Naive thymus-derived CD4-positive, alpha-beta T cell (primary cell): ENCODE measurements around the gene COL19A1. TPM values are rescaled to one million over a fixed set of nuclear protein-coding genes. Genes with fewer than 3 reads are reported as not detected.

ENCODE experiments used
- ATAC-seq: fragments of 150-1000 bp; cut with Tn5 transposase; 2 replicates; pipeline ENCODE4 v1.10.0; 2021; ENCODE audit warnings: mild to moderate bottlenecking, moderate library complexity
- CTCF ChIA-PET: fragments of 350-600 bp; sonication (Branson Sonifier 250); formaldehyde crosslinking; loops from one replicate; lab custom pipeline; 2021; ENCODE audit warnings: antibody characterized with exemption; lab: Charles Lee
- POLR2A ChIA-PET: fragments of 350-600 bp; sonication (Branson Sonifier 250); formaldehyde crosslinking; loops from one replicate; lab custom pipeline; 2021; ENCODE audit warnings: antibody characterized with exemption, inconsistent platforms; lab: Charles Lee
- DNase-seq, 9 donors: peaks; one replicate each; pipeline versions ENCODE4 v3.0.0 to v3.0.0-alpha.2; 2020 to 2022; ENCODE audit warnings: mixed read lengths in 1 of 9
- H3K27ac ChIP-seq: one replicate; pipeline ENCODE4 v1.7.0; 2013; ENCODE audit warnings: mild to moderate bottlenecking, low read depth, low read length, moderate library complexity
- H3K27me3 ChIP-seq, 2 donors: one replicate each; pipeline ENCODE4 v1.7.0; 2013; ENCODE audit warnings: low read length in 2 of 2, mild to moderate bottlenecking in 2 of 2, moderate library complexity in 2 of 2; ENCODE audit not compliant: control insufficient read depth in 2 of 2, insufficient read depth in 2 of 2
- H3K36me3 ChIP-seq, 3 experiments: 1 replicate in 2 of 3; 2 replicates in 1 of 3; pipeline ENCODE4 v1.7.0; 2013; ENCODE audit warnings: low read length in 3 of 3, mild to moderate bottlenecking in 3 of 3, moderate library complexity in 1 of 3; ENCODE audit not compliant: insufficient read depth in 3 of 3, control insufficient read depth in 2 of 3
- H3K4me1 ChIP-seq, 2 donors: one replicate each; pipeline ENCODE4 v1.7.0; 2013; ENCODE audit warnings: low read length in 2 of 2, mild to moderate bottlenecking in 2 of 2, moderate library complexity in 1 of 2; ENCODE audit not compliant: control insufficient read depth in 2 of 2, insufficient read depth in 2 of 2
- H3K4me3 ChIP-seq: 2 replicates; pipeline ENCODE4 v1.7.0; 2013; ENCODE audit warnings: mild to moderate bottlenecking, low read length
- H3K9me3 ChIP-seq, 3 experiments: 1 replicate in 2 of 3; 2 replicates in 1 of 3; pipeline ENCODE4 v1.7.0; 2013; ENCODE audit warnings: low read length in 3 of 3; ENCODE audit not compliant: control insufficient read depth in 2 of 3
- H3K27ac Mint-ChIP-seq, 9 donors: one replicate each; pipeline ENCODE4 v1.8.0; 2020 to 2022; ENCODE audit warnings: mixed read lengths in 9 of 9, mild to moderate bottlenecking in 8 of 9, moderate library complexity in 5 of 9, inconsistent platforms in 2 of 9
- H3K27me3 Mint-ChIP-seq, 5 donors: one replicate each; pipeline ENCODE4 v1.8.0; 2021 to 2022; ENCODE audit warnings: mixed read lengths in 5 of 5, mild to moderate bottlenecking in 1 of 5
- H3K36me3 Mint-ChIP-seq, 5 donors: one replicate each; pipeline ENCODE4 v1.8.0; 2020 to 2022; ENCODE audit warnings: mixed read lengths in 5 of 5, mild to moderate bottlenecking in 3 of 5, inconsistent platforms in 1 of 5
- H3K4me1 Mint-ChIP-seq, 7 donors: one replicate each; pipeline ENCODE4 v1.8.0; 2020 to 2022; ENCODE audit warnings: mixed read lengths in 7 of 7, mild to moderate bottlenecking in 3 of 7, inconsistent platforms in 1 of 7
- H3K4me3 Mint-ChIP-seq, 10 donors: one replicate each; pipeline ENCODE4 v1.8.0; 2020 to 2022; ENCODE audit warnings: mild to moderate bottlenecking in 10 of 10, mixed read lengths in 10 of 10, moderate library complexity in 6 of 10, inconsistent platforms in 2 of 10
- H3K9me3 Mint-ChIP-seq, 11 donors: one replicate each; pipeline ENCODE4 v1.8.0; 2020 to 2022; ENCODE audit warnings: mixed read lengths in 11 of 11, mild to moderate bottlenecking in 4 of 11, inconsistent platforms in 1 of 11, moderate library complexity in 1 of 11
- intact Hi-C, 2 donors: fragments of 100-400 bp; cut with micrococcal nuclease; formaldehyde crosslinking; loops; one replicate each; pipeline ENCODE4 v1.15.1; 2023
- polyA plus RNA-seq, 2 donors: library from polyadenylated mRNA; unstranded; fragments of 300-500 nt; fragmentation: Illumina TruSeq; gene quantifications; one replicate each; pipeline ENCODE4 v1.2.3, GENCODE V29; 2021
- total RNA-seq, 6 experiments: library from RNA in 5 of 6; stranded (reverse) in 5 of 6; gene quantifications; 1 replicate in 5 of 6; 2 replicates in 1 of 6; pipeline ENCODE4 v1.2.3 and lab custom pipeline; 2021 to 2026

Gene COL19A1
- total and polyA plus RNA-seq, 7 experiments from 2014 or later = 0.02 to 1.3 (median 0.32) TPM; not detected in 2

DNA sequence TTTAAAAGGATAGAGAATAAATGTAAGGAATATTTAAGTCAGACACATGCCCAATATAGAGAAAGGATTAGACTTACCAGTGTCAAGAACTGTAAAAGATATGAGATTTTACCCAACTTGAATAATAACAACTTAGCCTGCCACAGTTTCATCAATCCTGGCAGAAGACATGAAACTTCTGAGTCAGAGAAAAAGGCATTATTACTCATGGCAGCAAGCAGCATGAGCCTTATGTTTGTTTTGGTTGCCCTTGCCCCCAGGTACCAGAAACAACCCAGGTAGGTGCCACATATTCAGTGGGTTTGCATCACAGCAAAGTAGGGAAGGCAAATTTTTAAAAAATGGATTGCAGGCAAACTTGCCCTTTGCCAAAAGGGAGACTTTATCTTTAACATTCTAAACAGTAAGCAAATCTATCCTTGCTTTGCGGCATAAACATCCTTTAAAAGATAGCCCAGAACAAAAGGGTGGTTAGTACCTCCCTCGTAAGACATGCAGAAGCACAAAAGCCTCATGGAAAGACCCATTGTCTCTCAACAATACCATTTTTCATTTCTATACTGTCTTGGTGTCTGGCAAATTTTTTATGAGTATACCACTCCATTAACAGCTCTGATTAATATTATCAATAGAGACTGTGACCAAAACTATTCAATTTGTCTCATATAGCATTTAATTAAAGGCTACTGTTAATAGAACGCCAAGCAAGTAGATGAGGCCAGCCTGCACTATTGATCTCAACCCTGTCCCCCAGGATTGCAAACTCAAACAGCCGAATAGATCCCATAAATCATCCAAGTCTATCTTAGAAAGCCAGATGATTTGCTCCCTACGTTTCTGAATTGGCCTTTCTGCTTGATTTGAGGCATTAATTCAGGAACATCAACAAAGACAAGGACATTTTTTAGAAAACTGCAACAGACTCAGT is 185.1 kb downstream of the COL19A1 start:
- Histone ChIP-seq H3K27me3 (no peaks in the 10 kb centered on the region), H3K9me3 (no peaks in the 10 kb centered on the region), H3K27ac (no peak overlapping the region), H3K4me1 (no peaks in the 10 kb centered on the region), H3K4me3 (no peak overlapping the region), H3K36me3 (no peaks in the 10 kb centered on the region)
- ATAC-seq = no peak
- ChIA-PET POLR2A (no interaction called here), CTCF (no interaction called here)
- no peaks in the 10 kb centered on the region for H3K4me1 Mint-ChIP-seq
- no peaks in the 10 kb centered on the region for H3K36me3 Mint-ChIP-seq
- H3K27me3 Mint-ChIP-seq = peaks cover 0 to 17% (median 3%) of the 10 kb centered on the region in 5 donors
- intact Hi-C loops = no loop called here
- H3K27ac Mint-ChIP-seq = no peak overlapping the region
- no peak for DNase-seq
- H3K9me3 Mint-ChIP-seq = no peaks in the 10 kb centered on the region
- H3K4me3 Mint-ChIP-seq = no peak overlapping the region

DNA sequence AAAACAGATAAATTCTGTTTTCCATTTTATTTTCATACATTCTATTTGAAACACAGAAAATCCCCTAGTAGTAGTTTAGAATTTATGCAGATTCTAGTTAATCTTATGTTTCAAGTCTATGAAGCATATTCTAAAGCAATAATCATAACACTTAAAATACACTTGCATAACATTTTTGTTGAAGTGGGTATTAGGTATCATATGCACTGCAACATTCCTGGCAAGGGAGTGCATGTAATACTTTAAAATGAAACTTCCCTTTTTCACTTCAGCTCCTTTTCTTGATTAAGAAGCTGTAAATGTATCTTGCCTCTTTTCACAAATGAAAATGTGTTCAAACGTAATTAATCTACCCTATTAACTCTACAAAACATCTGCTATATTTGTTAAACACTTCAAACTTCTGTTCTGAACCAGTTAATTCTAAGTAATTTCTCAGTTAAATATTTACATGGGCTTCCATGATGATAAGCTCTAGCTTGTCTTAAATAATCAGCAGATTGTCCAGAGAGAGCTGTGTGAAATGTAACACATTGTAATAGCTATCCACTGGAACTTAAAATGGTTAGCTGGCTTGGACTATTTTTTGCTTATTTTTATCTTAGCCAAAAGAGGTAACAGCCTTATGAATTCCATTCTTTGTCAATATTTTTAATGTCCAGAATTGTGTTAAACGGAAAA is 192.8 kb downstream of the COL19A1 start:
- Histone ChIP-seq H3K27ac (no peak overlapping the region), H3K4me3 (no peak overlapping the region), H3K4me1 (no peaks in the 10 kb centered on the region), H3K27me3 (peaks cover 0 to 2% of the 10 kb centered on the region in 2 donors), H3K9me3 (no peaks in the 10 kb centered on the region), H3K36me3 (no peaks in the 10 kb centered on the region)
- Mint-ChIP-seq H3K4me3 (no peak overlapping the region), H3K4me1 (no peaks in the 10 kb centered on the region), H3K27ac (no peak overlapping the region), H3K36me3 (no peaks in the 10 kb centered on the region), H3K9me3 (peaks cover 0 to 4% (median 0%) of the 10 kb centered on the region in 11 donors), H3K27me3 (peaks cover 3 to 24% (median 12%) of the 10 kb centered on the region in 5 donors)
- POLR2A ChIA-PET = no interaction called here
- intact Hi-C loops = no loop called here
- CTCF ChIA-PET = no interaction called here
- ATAC-seq (no peak), DNase-seq (no peak)

DNA sequence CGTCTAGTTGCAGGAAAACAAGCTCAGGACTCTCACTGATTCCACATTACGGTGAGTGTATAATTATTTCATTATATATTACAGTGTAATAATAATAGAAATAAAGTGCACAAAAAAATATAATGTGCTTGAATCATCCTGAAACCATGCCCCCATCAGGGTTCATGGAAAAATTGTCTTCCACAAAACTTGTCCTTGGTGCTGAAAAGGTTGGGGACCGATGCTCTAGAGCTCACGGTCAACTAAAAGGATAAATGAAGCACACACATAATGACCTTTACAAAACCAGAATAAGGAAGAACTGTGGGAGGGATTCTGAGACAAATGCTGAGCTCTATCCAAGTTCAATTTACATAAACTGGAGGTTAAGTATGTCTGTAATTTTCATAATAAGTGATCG is 194.3 kb downstream of the COL19A1 start:
- no peak for ATAC-seq
- H3K36me3 Mint-ChIP-seq = no peaks in the 10 kb centered on the region
- peaks cover 3 to 24% (median 12%) of the 10 kb centered on the region in 5 donors for H3K27me3 Mint-ChIP-seq
- POLR2A ChIA-PET = no interaction called here
- intact Hi-C loops = no loop called here
- H3K36me3 ChIP-seq = no peaks in the 10 kb centered on the region
- no peak overlapping the region for H3K4me3 Mint-ChIP-seq
- no peak for DNase-seq
- no peaks in the 10 kb centered on the region for H3K4me1 ChIP-seq
- CTCF ChIA-PET = no interaction called here
- no peak overlapping the region for H3K27ac Mint-ChIP-seq
- H3K4me1 Mint-ChIP-seq = no peaks in the 10 kb centered on the region
- peaks cover 0 to 4% (median 0%) of the 10 kb centered on the region in 11 donors for H3K9me3 Mint-ChIP-seq
- no peak overlapping the region for H3K4me3 ChIP-seq
- H3K27ac ChIP-seq = no peak overlapping the region
- peaks cover 0 to 2% of the 10 kb centered on the region in 2 donors for H3K27me3 ChIP-seq
- no peaks in the 10 kb centered on the region for H3K9me3 ChIP-seq

DNA sequence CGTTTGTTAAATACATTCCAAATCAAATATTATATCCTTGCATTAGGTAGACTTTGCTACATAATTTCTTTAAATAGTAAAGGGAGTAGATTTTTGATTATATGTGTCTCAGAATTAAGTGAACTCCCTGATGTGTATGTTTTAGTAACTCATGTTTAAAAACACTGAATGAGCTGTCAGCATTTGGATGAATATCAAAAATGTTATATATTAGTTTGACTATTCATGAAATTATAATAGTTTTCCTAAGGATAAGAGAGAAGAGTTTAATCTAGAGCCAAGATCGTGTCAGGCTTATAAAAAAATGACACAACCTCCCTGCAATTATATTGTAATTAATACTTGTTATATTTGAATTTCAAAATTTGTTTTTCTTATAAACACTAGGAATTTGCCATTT is 195.2 kb downstream of the COL19A1 start:
- DNase-seq = no peak
- Histone ChIP-seq H3K9me3 (no peaks in the 10 kb centered on the region), H3K36me3 (no peaks in the 10 kb centered on the region), H3K27ac (no peak overlapping the region), H3K4me3 (no peak overlapping the region), H3K4me1 (no peaks in the 10 kb centered on the region), H3K27me3 (peaks cover 0 to 2% of the 10 kb centered on the region in 2 donors)
- Mint-ChIP-seq H3K27ac (no peak overlapping the region), H3K36me3 (no peaks in the 10 kb centered on the region), H3K27me3 (peaks cover 0 to 24% (median 8%) of the 10 kb centered on the region in 5 donors), H3K9me3 (peaks cover 0 to 4% (median 0%) of the 10 kb centered on the region in 11 donors), H3K4me3 (no peak overlapping the region), H3K4me1 (no peaks in the 10 kb centered on the region)
- intact Hi-C loops = no loop called here
- no peak for ATAC-seq
- POLR2A ChIA-PET = no interaction called here
- CTCF ChIA-PET = no interaction called here

DNA sequence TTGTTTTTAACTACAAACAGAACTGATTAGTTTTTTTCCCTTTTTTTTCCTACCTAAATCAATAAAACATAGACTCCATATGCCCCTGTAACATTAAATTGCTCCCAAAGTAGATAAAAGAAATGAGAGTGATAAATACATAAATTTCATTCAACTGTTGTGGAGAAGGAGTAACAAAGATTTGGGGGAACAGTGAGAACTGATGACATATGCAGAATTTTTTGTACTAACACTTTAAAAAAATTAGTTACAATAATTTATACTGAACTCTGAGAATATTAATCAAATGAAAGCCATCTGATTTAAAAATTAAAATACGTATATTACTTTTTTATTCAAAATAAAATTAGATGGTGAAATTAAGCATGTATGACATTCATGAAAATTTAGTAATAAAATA is 195.7 kb downstream of the COL19A1 start:
- Mint-ChIP-seq H3K9me3 (peaks cover 0 to 4% (median 0%) of the 10 kb centered on the region in 11 donors), H3K4me3 (no peak overlapping the region), H3K27me3 (peaks cover 0 to 24% (median 7%) of the 10 kb centered on the region in 5 donors), H3K27ac (no peak overlapping the region), H3K36me3 (no peaks in the 10 kb centered on the region), H3K4me1 (no peaks in the 10 kb centered on the region)
- H3K9me3 ChIP-seq = no peaks in the 10 kb centered on the region
- H3K27me3 ChIP-seq = peaks cover 0 to 2% of the 10 kb centered on the region in 2 donors
- ChIA-PET POLR2A (no interaction called here), CTCF (no interaction called here)
- no peaks in the 10 kb centered on the region for H3K36me3 ChIP-seq
- no peak overlapping the region for H3K27ac ChIP-seq
- DNase-seq (no peak), ATAC-seq (no peak)
- H3K4me1 ChIP-seq = no peaks in the 10 kb centered on the region
- intact Hi-C loops = no loop called here
- no peak overlapping the region for H3K4me3 ChIP-seq

DNA sequence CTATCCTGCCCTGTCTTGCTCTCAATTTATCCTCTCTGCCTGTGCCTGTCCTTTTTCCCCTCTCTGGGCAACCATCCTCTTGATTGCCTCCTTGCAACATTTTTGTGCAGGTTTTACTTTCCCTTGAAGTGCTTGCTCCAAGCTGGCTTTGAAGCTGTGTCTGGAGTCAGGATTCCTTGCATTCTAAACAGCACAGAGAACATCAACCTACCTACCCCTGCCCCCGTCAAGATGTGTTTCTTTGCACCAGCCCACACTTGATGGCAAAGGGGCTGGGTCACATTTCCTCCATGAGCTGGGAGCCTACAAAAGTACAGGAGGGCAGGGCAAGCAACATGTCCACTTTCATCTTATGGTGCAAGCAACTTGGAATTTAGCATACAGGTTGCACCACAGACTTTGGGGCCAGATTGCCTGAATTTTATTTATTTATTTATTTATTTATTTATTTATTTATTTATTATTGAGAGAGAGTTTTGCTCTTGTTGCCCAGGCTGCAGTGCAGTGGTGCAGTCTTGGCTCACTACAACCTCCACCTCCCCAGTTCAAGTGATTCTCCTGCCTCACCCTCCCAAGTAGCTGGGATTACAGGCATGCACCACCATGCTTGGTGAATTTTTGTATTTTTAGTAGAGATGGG is 206.3 kb downstream of the COL19A1 start:
- no peaks in the 10 kb centered on the region for H3K4me1 ChIP-seq
- ChIA-PET POLR2A (no interaction called here), CTCF (no interaction called here)
- Mint-ChIP-seq H3K27me3 (peaks cover 0 to 11% (median 0%) of the 10 kb centered on the region in 5 donors), H3K4me3 (no peak overlapping the region), H3K4me1 (no peaks in the 10 kb centered on the region), H3K27ac (no peak overlapping the region), H3K36me3 (no peaks in the 10 kb centered on the region), H3K9me3 (peaks cover 0 to 2% (median 0%) of the 10 kb centered on the region in 11 donors)
- no peaks in the 10 kb centered on the region for H3K36me3 ChIP-seq
- H3K9me3 ChIP-seq = no peaks in the 10 kb centered on the region
- intact Hi-C loops = no loop called here
- DNase-seq (no peak), ATAC-seq (no peak)
- no peak overlapping the region for H3K27ac ChIP-seq
- no peaks in the 10 kb centered on the region for H3K27me3 ChIP-seq
- no peak overlapping the region for H3K4me3 ChIP-seq
